A673 (cell line): Measurements from ENCODE around the gene LEFTY2. TPM values are rescaled to one million over a fixed set of nuclear protein-coding genes. Genes with fewer than 3 reads are reported as not detected.

ENCODE experiments used
- Bru-seq: library from RNA; stranded (reverse); fragments of 400-500 nt; gene quantifications from one replicate; lab custom pipeline; 2021; lab: Mats Ljungman, UMichigan
- BruChase-seq, 2 experiments: library from RNA; stranded (reverse); fragments of 400-500 nt; gene quantifications; one replicate each; lab custom pipeline; 2021; lab: Mats Ljungman, UMichigan
- BruUV-seq: library from RNA; stranded (reverse); fragments of 400-500 nt; replicated peaks from 2 replicates; lab custom pipeline; 2021; lab: Mats Ljungman, UMichigan
- CTCF ChIA-PET: fragments of 300-600 bp; sonication (Branson Sonifier 250); formaldehyde crosslinking; loops from one replicate; lab custom pipeline; 2022; ENCODE audit warnings: antibody characterized with exemption; lab: Charles Lee
- POLR2A ChIA-PET: fragments of 300-600 bp; sonication (Branson Sonifier 250); formaldehyde crosslinking; loops from one replicate; lab custom pipeline; 2022; ENCODE audit warnings: antibody characterized with exemption; ENCODE audit not compliant: low non-redundant PET; lab: Charles Lee
- DNase-seq: peaks from one replicate; pipeline ENCODE4 v3.0.0-alpha.2; 2015; ENCODE audit warnings: low spot score
- H3K27ac ChIP-seq: fragments of 200-600 bp; sonication (generic); 2 replicates; pipeline ENCODE4 v1.5.1; 2016; ENCODE audit warnings: mixed run types, low read depth, mild to moderate bottlenecking, mixed read lengths, antibody characterized with exemption, low read length; ENCODE audit not compliant: poor library complexity, severe bottlenecking
- H3K27me3 ChIP-seq: fragments of 200-600 bp; sonication (generic); replicated peaks from 2 replicates; pipeline ENCODE4 v1.6.1; 2017; ENCODE audit warnings: mixed run types, low read depth, mild to moderate bottlenecking, mixed read lengths, antibody characterized with exemption, low read length; ENCODE audit not compliant: insufficient read depth, poor library complexity
- H3K36me3 ChIP-seq: fragments of 200-600 bp; sonication (generic); 2 replicates; pipeline ENCODE4 v1.6.1; 2016; ENCODE audit warnings: mixed run types, mild to moderate bottlenecking, mixed read lengths, antibody characterized with exemption, low read length; ENCODE audit not compliant: insufficient read depth, poor library complexity, severe bottlenecking
- H3K4me1 ChIP-seq: fragments of 200-600 bp; sonication (generic); 2 replicates; pipeline ENCODE4 v1.6.1; 2017; ENCODE audit warnings: mixed run types, mild to moderate bottlenecking, mixed read lengths, antibody characterized with exemption, low read length; ENCODE audit not compliant: insufficient read depth, poor library complexity, severe bottlenecking
- H3K4me3 ChIP-seq: fragments of 200-600 bp; sonication (generic); 2 replicates; pipeline ENCODE4 v1.5.1; 2016; ENCODE audit warnings: low read depth, mixed run types, mild to moderate bottlenecking, mixed read lengths, low read length; ENCODE audit not compliant: poor library complexity, severe bottlenecking
- H3K9me3 ChIP-seq: fragments of 200-600 bp; sonication (generic); 2 replicates; pipeline ENCODE4 v1.6.1; 2016; ENCODE audit warnings: mixed run types, low read depth, mild to moderate bottlenecking, mixed read lengths, antibody characterized with exemption, low read length; ENCODE audit not compliant: poor library complexity, severe bottlenecking
- EZH2 ChIP-seq: fragments of 200-600 bp; sonication (generic); IDR thresholded peaks from 2 replicates; pipeline ENCODE4 v1.6.1; 2017; ENCODE audit warnings: borderline replicate concordance, low read depth, mild to moderate bottlenecking, mixed read lengths, antibody characterized with exemption, low read length; ENCODE audit not compliant: poor library complexity, severe bottlenecking
- intact Hi-C: fragments of 100-400 bp; cut with micrococcal nuclease; formaldehyde crosslinking; loops from one replicate; pipeline ENCODE4 v1.10.0; 2022; ENCODE audit not compliant: unreplicated experiment
- long read RNA-seq: library from polyadenylated mRNA; stranded (forward); transcript quantifications from one replicate; pipeline ENCODE4 v2.0.0, GENCODE V29; 2022
- total RNA-seq: library from RNA; stranded (reverse); gene quantifications from 2 replicates; pipeline ENCODE4 v1.2.3, GENCODE V29; 2021
- TF ChIP-seq, protein P1 (sequence below): fragments of 300-800, 200-600 bp; sonication (generic); conservative IDR thresholded peaks from 2 replicates; pipeline ENCODE4 v1.5.1; 2017; ENCODE audit warnings: low read depth, mild to moderate bottlenecking, antibody characterized with exemption, low read length, moderate library complexity, mixed read lengths

The LEFTY2 gene
- total RNA-seq (not detected in 2 replicates), Bru-seq, nascent RNA (not detected), BruChase-seq, experiment 1, labeled RNA remaining after a 2-hour chase (not detected), BruChase-seq, experiment 2, labeled RNA remaining after a 6-hour chase (percentile 10 among the genes with signal in this experiment)
- long read RNA-seq = 0 reads

DNA sequence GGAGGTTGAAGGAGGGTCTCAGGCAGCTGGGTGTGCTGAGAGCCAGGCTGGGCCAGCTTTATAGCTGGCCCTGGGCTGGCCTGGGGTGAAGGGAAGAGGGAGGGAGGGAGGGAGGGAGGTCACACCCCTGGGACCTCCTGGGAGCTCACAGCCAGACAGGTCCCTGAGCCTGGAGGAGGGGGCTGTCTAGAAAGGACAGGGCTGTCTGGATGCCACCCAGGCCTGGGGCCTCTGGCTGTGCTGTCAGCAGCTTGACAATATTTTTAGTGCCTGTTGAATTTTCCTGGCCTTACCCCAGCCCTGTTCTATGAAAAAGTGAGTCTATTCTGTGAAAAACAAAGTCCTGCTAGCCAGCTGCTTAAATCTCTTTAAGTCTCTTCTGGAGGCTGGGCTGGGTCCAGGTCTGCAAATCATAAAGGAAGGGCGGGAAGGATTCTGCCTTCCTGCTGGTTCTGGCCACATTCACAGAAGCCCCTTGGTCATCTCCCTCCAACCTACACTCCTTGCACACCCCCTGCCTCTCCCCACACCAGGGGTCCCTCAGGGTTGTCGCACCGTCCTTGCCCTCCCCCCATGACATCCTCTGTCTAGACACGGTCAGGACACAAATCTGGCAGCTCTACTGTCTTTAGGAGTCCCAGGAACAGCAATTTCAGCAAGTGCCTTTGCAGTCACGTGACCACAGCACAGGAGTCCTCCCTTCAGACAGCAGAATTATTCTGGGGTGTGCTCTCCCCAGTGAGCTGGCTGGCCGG lies at the start of gene LEFTY2:
Gene LEFTY2, minus strand, starts transcription at position 34 of the 755 bp plus-strand sequence. CDS start 80 bp downstream, outside the sequence.
- intact Hi-C loops = no loop called here
- Histone ChIP-seq H3K4me1 (no peaks in the 10 kb centered on the region), H3K27ac (no peak within 1 kb of the TSS), H3K36me3 (no peaks in the 10 kb centered on the region), H3K27me3 (no peaks in the 10 kb centered on the region), H3K9me3 (no peaks in the 10 kb centered on the region), H3K4me3 (no peak within 1 kb of the TSS)
- ChIA-PET CTCF (no interaction called here), POLR2A (no interaction called here)
- BruUV-seq = no TSS peak
- no peak for DNase-seq
- TF ChIP-seq, protein P1, sequence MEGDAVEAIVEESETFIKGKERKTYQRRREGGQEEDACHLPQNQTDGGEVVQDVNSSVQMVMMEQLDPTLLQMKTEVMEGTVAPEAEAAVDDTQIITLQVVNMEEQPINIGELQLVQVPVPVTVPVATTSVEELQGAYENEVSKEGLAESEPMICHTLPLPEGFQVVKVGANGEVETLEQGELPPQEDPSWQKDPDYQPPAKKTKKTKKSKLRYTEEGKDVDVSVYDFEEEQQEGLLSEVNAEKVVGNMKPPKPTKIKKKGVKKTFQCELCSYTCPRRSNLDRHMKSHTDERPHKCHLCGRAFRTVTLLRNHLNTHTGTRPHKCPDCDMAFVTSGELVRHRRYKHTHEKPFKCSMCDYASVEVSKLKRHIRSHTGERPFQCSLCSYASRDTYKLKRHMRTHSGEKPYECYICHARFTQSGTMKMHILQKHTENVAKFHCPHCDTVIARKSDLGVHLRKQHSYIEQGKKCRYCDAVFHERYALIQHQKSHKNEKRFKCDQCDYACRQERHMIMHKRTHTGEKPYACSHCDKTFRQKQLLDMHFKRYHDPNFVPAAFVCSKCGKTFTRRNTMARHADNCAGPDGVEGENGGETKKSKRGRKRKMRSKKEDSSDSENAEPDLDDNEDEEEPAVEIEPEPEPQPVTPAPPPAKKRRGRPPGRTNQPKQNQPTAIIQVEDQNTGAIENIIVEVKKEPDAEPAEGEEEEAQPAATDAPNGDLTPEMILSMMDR = no peak
- no peak for TF ChIP-seq EZH2

GRCh38 chr1:225987491-225988316 lies 46.7 kb upstream of the LEFTY2 start:
- Histone ChIP-seq H3K36me3 (peaks cover 93% of the 10 kb centered on the region), H3K4me3 (no peak overlapping the region), H3K27ac (no peak overlapping the region), H3K4me1 (no peaks in the 10 kb centered on the region), H3K27me3 (no peaks in the 10 kb centered on the region), H3K9me3 (no peaks in the 10 kb centered on the region)
- intact Hi-C loops = no loop called here
- POLR2A ChIA-PET = interaction anchor here (0.6 kb wide), 1 partner anchor 13 kb away, joined by 4 read pairs; no protein-coding TSS in a partner anchor
- no TSS peak for BruUV-seq
- TF ChIP-seq EZH2 = no peak
- TF ChIP-seq, protein P1 = peak; percentile 82
- DNase-seq = peak; percentile 68
- CTCF ChIA-PET = interaction anchor here (0.6 to 1.2 kb wide), 4 partner anchors 12 to 1872 kb away, joined by 3 to 6 read pairs (median 4); partner anchors contain the start of gene SDE2

- Histone ChIP-seq H3K27ac (no peak overlapping the region), H3K4me1 (no peaks in the 10 kb centered on the region), H3K36me3 (peaks cover 68% of the 10 kb centered on the region), H3K4me3 (no peak overlapping the region), H3K9me3 (peaks cover 13% of the 10 kb centered on the region), H3K27me3 (no peaks in the 10 kb centered on the region)
- intact Hi-C loops = no loop called here
- TF ChIP-seq, protein P1 = no peak
- no peak for TF ChIP-seq EZH2
- no peak for DNase-seq
- BruUV-seq = no TSS peak
- POLR2A ChIA-PET = no interaction called here
- CTCF ChIA-PET = no interaction called here
These were observed 40.7 kb upstream of the LEFTY2 start for GRCh38 chr1:225981714-225982113.
